HCT116 (cell line): ENCODE data around the gene CDYL2. TPM values are rescaled to one million over a fixed set of nuclear protein-coding genes. Genes with fewer than 3 reads are reported as not detected.

Source experiments
- ATAC-seq: fragments of 200-7000 bp; cut with Tn5 transposase; 2 replicates; pipeline ENCODE4 v1.9.1; 2020; ENCODE audit warnings: mild to moderate bottlenecking, moderate library complexity
- BruUV-seq: library from RNA; stranded (reverse); fragments of 400-500 nt; replicated peaks from 2 replicates; lab custom pipeline; 2021; lab: Mats Ljungman, UMichigan
- CTCF ChIA-PET: fragments of 300-600 bp; sonication (Branson Sonifier 250); formaldehyde crosslinking; loops from one replicate; lab custom pipeline; 2021; ENCODE audit warnings: antibody characterized with exemption; lab: Charles Lee
- POLR2A ChIA-PET: fragments of 300-600, 350-600 bp; sonication (Branson Sonifier 250); formaldehyde crosslinking; loops from one replicate; lab custom pipeline; 2021; ENCODE audit warnings: antibody characterized with exemption; lab: Charles Lee
- RAD21 ChIA-PET, 2 experiments: fragments of 300-600 bp; sonication (Branson Sonifier 250); formaldehyde crosslinking; loops; one replicate each; lab custom pipeline; 2023; ENCODE audit warnings: low total read pairs in 2 of 2; ENCODE audit not compliant: uncharacterized antibody in 2 of 2, unreplicated experiment in 2 of 2, low non-redundant PET in 1 of 2; lab: Charles Lee
- DNase-seq: peaks from one replicate; pipeline ENCODE4 v3.0.0-alpha.2; 2010; ENCODE audit warnings: low read depth, low spot score
- H2AFZ ChIP-seq: fragments of 200-600 bp; shearing (Covaris generic), sonication (generic); 2 replicates; pipeline ENCODE4 v1.6.1; 2017; ENCODE audit warnings: low read depth, mixed run types, mixed read lengths, antibody characterized with exemption, low read length; ENCODE audit not compliant: poor library complexity, severe bottlenecking
- H3K27ac ChIP-seq: 2 replicates; pipeline ENCODE4 v1.5.1; 2012; ENCODE audit warnings: low read depth, low read length
- H3K27me3 ChIP-seq: fragments of 200-600 bp; sonication (generic); 2 replicates; pipeline ENCODE4 v1.6.1; 2016; ENCODE audit warnings: mixed run types, low read length, mixed read lengths; ENCODE audit not compliant: insufficient read depth
- H3K36me3 ChIP-seq, 2 experiments: fragments of 200-500 bp in 1 of 2; fragments of 200-600 bp in 1 of 2; sonication (Bioruptor generic) in 1 of 2; sonication (generic) in 1 of 2; 2 replicates each; pipeline versions ENCODE4 v1.5.1 to v1.6.1; 2014 to 2016; ENCODE audit warnings: low read length in 2 of 2, inconsistent platforms in 1 of 2, mixed read lengths in 1 of 2, mixed run types in 1 of 2; ENCODE audit not compliant: insufficient read depth in 2 of 2, control insufficient read depth in 1 of 2
- H3K4me1 ChIP-seq, 2 experiments: fragments of 200-600 bp in 1 of 2; sonication (generic) in 1 of 2; 2 replicates each; pipeline versions ENCODE4 v1.5.1 to v1.6.1; 2012 to 2017; ENCODE audit warnings: low read length in 2 of 2, inconsistent platforms in 1 of 2, mild to moderate bottlenecking in 1 of 2, mixed read lengths in 1 of 2, mixed run types in 1 of 2, moderate library complexity in 1 of 2; ENCODE audit not compliant: insufficient read depth in 2 of 2, control insufficient read depth in 1 of 2
- H3K4me2 ChIP-seq: fragments of 200-600 bp; sonication (generic); 2 replicates; pipeline ENCODE4 v1.6.1; 2017; ENCODE audit warnings: mixed run types, low read length, mixed read lengths
- H3K4me3 ChIP-seq, 2 experiments: fragments of 200-600 bp in 1 of 2; sonication (generic) in 1 of 2; replicated peaks in 1 of 2; 2 replicates each; pipeline ENCODE4 v1.5.1; 2011 to 2016; ENCODE audit warnings: low read length in 2 of 2, control low read depth in 1 of 2, low read depth in 1 of 2, mild to moderate bottlenecking in 1 of 2, mixed read lengths in 1 of 2, mixed run types in 1 of 2
- H3K79me2 ChIP-seq: fragments of 200-600 bp; sonication (generic); 2 replicates; pipeline ENCODE4 v1.6.1; 2017; ENCODE audit warnings: mild to moderate bottlenecking, mixed run types, low read length, moderate library complexity, mixed read lengths; ENCODE audit not compliant: insufficient read depth
- H3K9ac ChIP-seq: fragments of 200-600 bp; sonication (generic); 2 replicates; pipeline ENCODE4 v1.6.1; 2016; ENCODE audit warnings: low read length, mixed read lengths
- H3K9me2 ChIP-seq: fragments of 200-600 bp; sonication (generic), shearing (Covaris generic); 2 replicates; pipeline ENCODE4 v1.6.1; 2017; ENCODE audit warnings: mixed run types, mild to moderate bottlenecking, moderate library complexity; ENCODE audit not compliant: insufficient read depth
- H3K9me3 ChIP-seq, 2 experiments: fragments of 200-500 bp in 1 of 2; fragments of 200-600 bp in 1 of 2; sonication (Bioruptor generic) in 1 of 2; sonication (generic) in 1 of 2; 2 replicates each; pipeline ENCODE4 v1.6.1; 2014 to 2017; ENCODE audit warnings: low read length in 2 of 2, mixed read lengths in 2 of 2, inconsistent platforms in 1 of 2, low read depth in 1 of 2, mild to moderate bottlenecking in 1 of 2, mixed run types in 1 of 2, moderate library complexity in 1 of 2; ENCODE audit not compliant: control insufficient read depth in 1 of 2, insufficient read depth in 1 of 2
- H4K20me1 ChIP-seq: fragments of 200-600 bp; sonication (generic), shearing (Covaris generic); 2 replicates; pipeline ENCODE4 v1.6.1; 2017; ENCODE audit warnings: mixed run types, mild to moderate bottlenecking, moderate library complexity; ENCODE audit not compliant: insufficient read depth
- CBX3 ChIP-seq: IDR thresholded peaks from 2 replicates; pipeline ENCODE4 v1.6.1; 2012; ENCODE audit warnings: low read depth
- CEBPB ChIP-seq: IDR thresholded peaks from 2 replicates; pipeline ENCODE4 v1.6.1; 2012; ENCODE audit warnings: low read depth
- CTCF ChIP-seq, 3 experiments: fragments of 200-600 bp in 1 of 3; sonication (generic) in 1 of 3; IDR thresholded peaks in 2 of 3; conservative IDR thresholded peaks in 1 of 3; 2 replicates each; pipeline ENCODE4 v1.5.1; 2012 to 2017; ENCODE audit warnings: low read depth in 2 of 3, low read length in 2 of 3, antibody characterized with exemption in 1 of 3, borderline replicate concordance in 1 of 3, control low read depth in 1 of 3, mild to moderate bottlenecking in 1 of 3, mixed read lengths in 1 of 3, mixed run types in 1 of 3, moderate library complexity in 1 of 3; ENCODE audit not compliant: insufficient read depth in 1 of 3
- EGR1 ChIP-seq: IDR thresholded peaks from 2 replicates; pipeline ENCODE4 v1.6.1; 2012; ENCODE audit warnings: low read depth
- ELF1 ChIP-seq: IDR thresholded peaks from 2 replicates; pipeline ENCODE4 v1.6.1; 2012; ENCODE audit warnings: low read depth, borderline replicate concordance
- POLR2AphosphoS5 ChIP-seq: IDR thresholded peaks from 2 replicates; pipeline ENCODE4 v1.6.1; 2011; ENCODE audit warnings: mild to moderate bottlenecking, low read depth, low read length, moderate library complexity
- RAD21 ChIP-seq: IDR thresholded peaks from 2 replicates; pipeline ENCODE4 v1.6.1; 2012; ENCODE audit warnings: low read depth, mild to moderate bottlenecking
- REST ChIP-seq: IDR thresholded peaks from 2 replicates; pipeline ENCODE4 v1.6.1; 2012; ENCODE audit warnings: low read depth
- SIN3A ChIP-seq: IDR thresholded peaks from 2 replicates; pipeline ENCODE4 v1.6.1; 2012; ENCODE audit warnings: low read depth
- SP1 ChIP-seq: IDR thresholded peaks from 2 replicates; pipeline ENCODE4 v1.6.1; 2012; ENCODE audit warnings: low read depth
- SRF ChIP-seq: IDR thresholded peaks from 2 replicates; pipeline ENCODE4 v1.6.1; 2012; ENCODE audit warnings: low read depth
- YY1 ChIP-seq: IDR thresholded peaks from 2 replicates; pipeline ENCODE4 v1.6.1; 2011; ENCODE audit warnings: low read length, low read depth, moderate library complexity, mild to moderate bottlenecking; ENCODE audit not compliant: insufficient replicate concordance; ENCODE audit errors: extremely low read depth
- ZBTB33 ChIP-seq: IDR thresholded peaks from 2 replicates; pipeline ENCODE4 v1.6.1; 2011; ENCODE audit warnings: mild to moderate bottlenecking, low read length, moderate library complexity; ENCODE audit not compliant: insufficient replicate concordance; ENCODE audit errors: extremely low read depth
- intact Hi-C: fragments of 100-400 bp; cut with micrococcal nuclease; formaldehyde crosslinking; loops from 2 replicates; pipeline ENCODE4 v1.10.0; 2022
- total RNA-seq: library from RNA; stranded (reverse); gene quantifications from one replicate; pipeline ENCODE4 v1.2.1, GENCODE V29; 2021; ENCODE audit not compliant: unreplicated experiment

The CDYL2 gene
- total RNA-seq, 1 experiment from 2014 or later: 0.10 TPM

GRCh38 chr16:80794071-80794470, 10.3 kb downstream of the CDYL2 start (continued):
- TF ChIP-seq CTCF (IDR thresholded peaks at IDR 0.05 in 2 of 3, conservative IDR thresholded peaks at IDR 0.05 in 1 of 3; ENCODE audit: borderline replicate concordance in 1 of 3, insufficient read depth in 1 of 3, low read depth in 2 of 3, low read length in 2 of 3) (no peak), POLR2AphosphoS5 (no peak)

GRCh38 chr16:80792031-80792430, 12.4 kb downstream of the CDYL2 start:
- Histone ChIP-seq H3K4me1 (no peaks in the 10 kb centered on the region), H4K20me1 (no peaks in the 10 kb centered on the region), H3K36me3 (no peaks in the 10 kb centered on the region), H3K9me3 (no peaks in the 10 kb centered on the region), H3K27ac (no peak overlapping the region), H3K79me2 (no peaks in the 10 kb centered on the region), H2AFZ (no peak overlapping the region), H3K9ac (no peak overlapping the region), H3K9me2 (no peaks in the 10 kb centered on the region), H3K27me3 (no peaks in the 10 kb centered on the region), H3K4me2 (no peak overlapping the region), H3K4me3 (no peak overlapping the region)
- DNase-seq (no peak), ATAC-seq (no peak)
- POLR2A ChIA-PET: no interaction called here
- no TSS peak for BruUV-seq
- TF ChIP-seq REST (no peak), ZBTB33 (no peak), POLR2AphosphoS5 (no peak), EGR1 (no peak), CEBPB (no peak), SRF (no peak), RAD21 (no peak), CTCF (IDR thresholded peaks at IDR 0.05 in 2 of 3, conservative IDR thresholded peaks at IDR 0.05 in 1 of 3; ENCODE audit: borderline replicate concordance in 1 of 3, insufficient read depth in 1 of 3, low read depth in 2 of 3, low read length in 2 of 3) (no peak), ELF1 (no peak), YY1 (no peak), SP1 (no peak), SIN3A (no peak), CBX3 (no peak)
- RAD21 ChIA-PET: no interaction called here
- CTCF ChIA-PET: no interaction called here
- intact Hi-C loops: no loop called here
